HL-60 (cell line): ENCODE results near the gene LY86.

Experiments
- DNase-seq, 2 experiments: peaks; one replicate each; pipeline ENCODE4 v3.0.0-alpha.2; 2010 to 2020; ENCODE audit warnings: low read depth in 1 of 2, low spot score in 1 of 2
- H3K27ac ChIP-seq: fragments of 250-450 bp; sonication (Bioruptor Pico); replicated peaks from 2 replicates; pipeline ENCODE4 v1.5.1; 2020; ENCODE audit warnings: mild to moderate bottlenecking, moderate library complexity
- H3K27me3 ChIP-seq: fragments of 250-450 bp; sonication (Bioruptor Pico); 2 replicates; pipeline ENCODE4 v1.5.1; 2021; ENCODE audit warnings: mild to moderate bottlenecking, moderate library complexity; ENCODE audit not compliant: insufficient read depth, poor library complexity, severe bottlenecking
- H3K4me3 ChIP-seq: replicated peaks from 2 replicates; pipeline ENCODE4 v1.5.1; 2011; ENCODE audit warnings: mild to moderate bottlenecking, control low read depth, low read length; ENCODE audit not compliant: insufficient read depth
- GABPA ChIP-seq: IDR thresholded peaks from 2 replicates; pipeline ENCODE4 v1.6.1; 2012; ENCODE audit warnings: low read depth
- POLR2AphosphoS5 ChIP-seq: IDR thresholded peaks from 2 replicates; pipeline ENCODE4 v1.6.1; 2012; ENCODE audit warnings: low read depth
- SPI1 ChIP-seq: IDR thresholded peaks from 2 replicates; pipeline ENCODE4 v1.6.1; 2012; ENCODE audit warnings: low read depth, mild to moderate bottlenecking, borderline replicate concordance
- long read RNA-seq: library from polyadenylated mRNA; unstranded; transcript quantifications from one replicate; pipeline ENCODE4 v2.0.0, GENCODE V29; 2020
- TF ChIP-seq, protein P1 (sequence below): IDR thresholded peaks from 2 replicates; pipeline ENCODE4 v1.6.1; 2012; ENCODE audit warnings: low read depth; ENCODE audit not compliant: insufficient replicate concordance
- TF ChIP-seq, protein P2 (sequence below): IDR thresholded peaks from one replicate; pipeline ENCODE4 v1.5.1; 2011; ENCODE audit warnings: low read length, control low read depth, inconsistent platforms; ENCODE audit not compliant: insufficient read depth

LY86 gene
- long read RNA-seq, partial matches to known transcripts = 0 of 3 reads
- long read RNA-seq, other reads (novel, unspliced or antisense) = 3 of 3 reads

DNA sequence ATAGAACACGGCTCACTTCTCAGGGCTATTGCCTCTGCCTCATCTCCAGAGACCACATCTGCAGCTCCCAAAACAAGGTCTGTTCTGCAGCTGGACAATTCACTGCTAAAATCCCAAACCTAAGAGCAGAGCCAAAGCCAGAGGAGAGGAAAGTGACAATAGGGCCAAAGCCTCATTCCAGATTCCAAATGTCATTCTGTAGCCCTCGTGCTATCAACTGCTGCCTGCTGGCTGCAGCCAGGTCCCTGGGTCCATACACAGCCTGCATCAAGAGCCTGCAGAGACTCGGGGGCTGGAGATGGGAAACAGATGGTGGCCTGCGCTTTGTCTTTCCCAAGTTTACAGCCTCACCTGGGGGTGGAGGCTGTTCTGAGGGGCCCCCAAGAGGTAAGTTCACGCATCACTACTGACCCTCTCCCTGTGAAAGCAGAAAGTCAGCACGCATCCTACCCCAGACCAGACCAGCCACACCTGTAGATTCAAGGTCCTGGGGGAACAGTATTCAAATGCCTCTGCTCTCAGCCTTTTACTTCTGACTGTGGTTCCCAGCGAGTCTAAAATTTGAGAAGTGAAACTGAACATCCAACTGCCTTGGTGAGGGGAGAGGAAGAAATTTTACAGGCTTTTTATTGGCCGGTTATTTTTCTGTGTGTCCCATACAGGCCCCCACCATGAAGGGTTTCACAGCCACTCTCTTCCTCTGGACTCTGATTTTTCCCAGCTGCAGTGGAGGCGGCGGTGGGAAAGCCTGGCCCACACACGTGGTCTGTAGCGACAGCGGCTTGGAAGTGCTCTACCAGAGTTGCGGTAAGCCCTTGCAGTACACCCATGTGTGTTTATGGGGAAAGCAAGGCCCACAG lies at the start of gene LY86:
TSS of gene LY86 (plus strand) at position 657 of the 860 bp plus-strand sequence. CDS start at position 672, 15 bp downstream.
- peak within 1 kb of the TSS; percentile 39 for H3K4me3 ChIP-seq
- peak within 1 kb of the TSS; percentile 68 for H3K27ac ChIP-seq
- DNase-seq = peak in 1 of 2 experiments; percentile 55
- no peaks in the 10 kb centered on the region for H3K27me3 ChIP-seq
- TF ChIP-seq SPI1 (no peak; the same call in 1 of the 2 replicates), POLR2AphosphoS5 (no peak; the same call in 1 of the 2 replicates), GABPA (no peak)
- TF ChIP-seq, protein P1, sequence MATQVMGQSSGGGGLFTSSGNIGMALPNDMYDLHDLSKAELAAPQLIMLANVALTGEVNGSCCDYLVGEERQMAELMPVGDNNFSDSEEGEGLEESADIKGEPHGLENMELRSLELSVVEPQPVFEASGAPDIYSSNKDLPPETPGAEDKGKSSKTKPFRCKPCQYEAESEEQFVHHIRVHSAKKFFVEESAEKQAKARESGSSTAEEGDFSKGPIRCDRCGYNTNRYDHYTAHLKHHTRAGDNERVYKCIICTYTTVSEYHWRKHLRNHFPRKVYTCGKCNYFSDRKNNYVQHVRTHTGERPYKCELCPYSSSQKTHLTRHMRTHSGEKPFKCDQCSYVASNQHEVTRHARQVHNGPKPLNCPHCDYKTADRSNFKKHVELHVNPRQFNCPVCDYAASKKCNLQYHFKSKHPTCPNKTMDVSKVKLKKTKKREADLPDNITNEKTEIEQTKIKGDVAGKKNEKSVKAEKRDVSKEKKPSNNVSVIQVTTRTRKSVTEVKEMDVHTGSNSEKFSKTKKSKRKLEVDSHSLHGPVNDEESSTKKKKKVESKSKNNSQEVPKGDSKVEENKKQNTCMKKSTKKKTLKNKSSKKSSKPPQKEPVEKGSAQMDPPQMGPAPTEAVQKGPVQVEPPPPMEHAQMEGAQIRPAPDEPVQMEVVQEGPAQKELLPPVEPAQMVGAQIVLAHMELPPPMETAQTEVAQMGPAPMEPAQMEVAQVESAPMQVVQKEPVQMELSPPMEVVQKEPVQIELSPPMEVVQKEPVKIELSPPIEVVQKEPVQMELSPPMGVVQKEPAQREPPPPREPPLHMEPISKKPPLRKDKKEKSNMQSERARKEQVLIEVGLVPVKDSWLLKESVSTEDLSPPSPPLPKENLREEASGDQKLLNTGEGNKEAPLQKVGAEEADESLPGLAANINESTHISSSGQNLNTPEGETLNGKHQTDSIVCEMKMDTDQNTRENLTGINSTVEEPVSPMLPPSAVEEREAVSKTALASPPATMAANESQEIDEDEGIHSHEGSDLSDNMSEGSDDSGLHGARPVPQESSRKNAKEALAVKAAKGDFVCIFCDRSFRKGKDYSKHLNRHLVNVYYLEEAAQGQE = no peak
- TF ChIP-seq, protein P2, sequence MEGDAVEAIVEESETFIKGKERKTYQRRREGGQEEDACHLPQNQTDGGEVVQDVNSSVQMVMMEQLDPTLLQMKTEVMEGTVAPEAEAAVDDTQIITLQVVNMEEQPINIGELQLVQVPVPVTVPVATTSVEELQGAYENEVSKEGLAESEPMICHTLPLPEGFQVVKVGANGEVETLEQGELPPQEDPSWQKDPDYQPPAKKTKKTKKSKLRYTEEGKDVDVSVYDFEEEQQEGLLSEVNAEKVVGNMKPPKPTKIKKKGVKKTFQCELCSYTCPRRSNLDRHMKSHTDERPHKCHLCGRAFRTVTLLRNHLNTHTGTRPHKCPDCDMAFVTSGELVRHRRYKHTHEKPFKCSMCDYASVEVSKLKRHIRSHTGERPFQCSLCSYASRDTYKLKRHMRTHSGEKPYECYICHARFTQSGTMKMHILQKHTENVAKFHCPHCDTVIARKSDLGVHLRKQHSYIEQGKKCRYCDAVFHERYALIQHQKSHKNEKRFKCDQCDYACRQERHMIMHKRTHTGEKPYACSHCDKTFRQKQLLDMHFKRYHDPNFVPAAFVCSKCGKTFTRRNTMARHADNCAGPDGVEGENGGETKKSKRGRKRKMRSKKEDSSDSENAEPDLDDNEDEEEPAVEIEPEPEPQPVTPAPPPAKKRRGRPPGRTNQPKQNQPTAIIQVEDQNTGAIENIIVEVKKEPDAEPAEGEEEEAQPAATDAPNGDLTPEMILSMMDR = no peak

DNA sequence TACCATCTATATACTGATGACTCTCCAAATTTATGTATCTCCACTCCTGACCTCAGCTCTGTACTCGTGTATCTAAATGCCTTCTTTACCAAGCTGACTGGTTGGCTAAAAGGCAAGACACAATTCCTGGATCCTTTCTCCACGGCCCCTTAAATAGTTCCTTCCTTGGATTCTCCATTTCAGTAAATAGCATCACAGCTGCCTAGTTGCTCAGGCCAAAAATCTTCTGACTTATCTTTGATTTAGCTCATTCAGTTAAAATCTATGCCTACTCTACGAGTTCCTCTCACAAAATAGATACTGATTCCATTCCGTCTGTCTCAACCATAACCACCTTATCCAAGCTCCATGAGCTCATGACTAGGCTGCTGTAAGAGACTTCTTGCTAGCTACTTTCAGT lies 49.5 kb upstream of the LY86 start:
- TF ChIP-seq, protein P1 = no peak
- TF ChIP-seq SPI1 (no peak), POLR2AphosphoS5 (no peak), GABPA (no peak)
- TF ChIP-seq, protein P2 = no peak
- Histone ChIP-seq H3K27me3 (no peaks in the 10 kb centered on the region), H3K27ac (no peak overlapping the region), H3K4me3 (no peak overlapping the region)
- no peak for DNase-seq

DNA sequence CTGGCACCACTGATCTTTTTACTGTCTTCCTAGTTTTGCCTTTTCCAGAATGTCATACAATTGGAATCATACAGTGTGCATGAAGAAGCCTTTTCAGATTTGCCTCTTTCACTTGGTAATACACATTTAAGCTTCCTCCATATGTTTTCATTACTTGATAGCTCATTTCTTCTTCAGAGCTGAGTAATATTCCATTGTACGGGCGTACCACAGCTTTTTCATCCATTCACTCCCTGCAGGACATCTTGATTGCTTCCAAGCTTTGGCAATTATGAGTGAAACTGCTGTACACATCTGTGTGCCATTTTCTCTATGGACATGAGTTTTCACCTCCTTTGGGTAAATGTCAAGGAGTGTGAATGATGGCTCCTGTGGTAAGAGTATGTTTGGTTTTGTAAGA lies 46.2 kb upstream of the LY86 start:
- Histone ChIP-seq H3K4me3 (no peak overlapping the region), H3K27me3 (no peaks in the 10 kb centered on the region), H3K27ac (peak overlapping the region; percentile 72)
- no peak for DNase-seq
- TF ChIP-seq GABPA = no peak
- TF ChIP-seq, protein P1 = no peak
- TF ChIP-seq POLR2AphosphoS5 = no peak
- no peak for TF ChIP-seq SPI1
- TF ChIP-seq, protein P2 = no peak
